Measurements from ENCODE around the gene APOO. TPM values are rescaled to one million over a fixed set of nuclear protein-coding genes. Genes with fewer than 3 reads are reported as not detected.

Gene APOO
- total and polyA plus RNA-seq, 2 of the 13 experiments (the other 11 are each of a cell fraction or from before 2014, with no cell fraction given), result 9.7 to 22.1 TPM

GRCh38 chrX:23907498-23908218 lies at the start of gene APOO, which contains the start of gene CXorf58 (continued):
- TF ChIP-seq AHDC1 (CRISPR knock-in tag; IDR thresholded peaks at IDR 0.05; ENCODE audit: borderline replicate concordance) (peak; percentile 18; the same call in 1 of the 2 replicates), BCL6 (CRISPR knock-in tag; IDR thresholded peaks at IDR 0.05) (no peak; the same call in 1 of the 2 replicates), MEIS2 (CRISPR knock-in tag; IDR thresholded peaks at IDR 0.05) (peak; percentile 60), MTF2 (CRISPR knock-in tag; IDR thresholded peaks at IDR 0.05; ENCODE audit: borderline replicate concordance) (no peak), RAD51 (IDR thresholded peaks at IDR 0.05; ENCODE audit: borderline replicate concordance) (no peak), ZNF615 (CRISPR knock-in tag; IDR thresholded peaks at IDR 0.05; ENCODE audit: borderline replicate concordance) (no peak), ARNTL (CRISPR knock-in tag; IDR thresholded peaks at IDR 0.05) (no peak), SNAI1 (CRISPR knock-in tag; IDR thresholded peaks at IDR 0.05; ENCODE audit: borderline replicate concordance) (no peak), ATAD3A (CRISPR knock-in tag; IDR thresholded peaks at IDR 0.05) (no peak), SP4 (CRISPR knock-in tag; IDR thresholded peaks at IDR 0.05) (peak; percentile 56), GABPB1 (CRISPR knock-in tag; IDR thresholded peaks at IDR 0.05) (peak; percentile 73; the same call in 1 of the 2 replicates), ZNF605 (CRISPR knock-in tag; IDR thresholded peaks at IDR 0.05) (peak; percentile 43; the same call in 1 of the 2 replicates), TBX2 (CRISPR knock-in tag; IDR thresholded peaks at IDR 0.05; ENCODE audit: borderline replicate concordance) (peak; percentile 37; the same call in 1 of the 2 replicates), PRPF4 (IDR thresholded peaks at IDR 0.05; ENCODE audit: low read depth, low read length, poor library complexity, severe bottlenecking) (no peak), MYPOP (CRISPR knock-in tag; IDR thresholded peaks at IDR 0.05) (peak; percentile 96)
- TF ChIP-seq, protein P1, sequence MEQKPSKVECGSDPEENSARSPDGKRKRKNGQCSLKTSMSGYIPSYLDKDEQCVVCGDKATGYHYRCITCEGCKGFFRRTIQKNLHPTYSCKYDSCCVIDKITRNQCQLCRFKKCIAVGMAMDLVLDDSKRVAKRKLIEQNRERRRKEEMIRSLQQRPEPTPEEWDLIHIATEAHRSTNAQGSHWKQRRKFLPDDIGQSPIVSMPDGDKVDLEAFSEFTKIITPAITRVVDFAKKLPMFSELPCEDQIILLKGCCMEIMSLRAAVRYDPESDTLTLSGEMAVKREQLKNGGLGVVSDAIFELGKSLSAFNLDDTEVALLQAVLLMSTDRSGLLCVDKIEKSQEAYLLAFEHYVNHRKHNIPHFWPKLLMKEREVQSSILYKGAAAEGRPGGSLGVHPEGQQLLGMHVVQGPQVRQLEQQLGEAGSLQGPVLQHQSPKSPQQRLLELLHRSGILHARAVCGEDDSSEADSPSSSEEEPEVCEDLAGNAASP (CRISPR knock-in tag; IDR thresholded peaks at IDR 0.05; ENCODE audit: borderline replicate concordance), result no peak
- TF ChIP-seq, protein P2, sequence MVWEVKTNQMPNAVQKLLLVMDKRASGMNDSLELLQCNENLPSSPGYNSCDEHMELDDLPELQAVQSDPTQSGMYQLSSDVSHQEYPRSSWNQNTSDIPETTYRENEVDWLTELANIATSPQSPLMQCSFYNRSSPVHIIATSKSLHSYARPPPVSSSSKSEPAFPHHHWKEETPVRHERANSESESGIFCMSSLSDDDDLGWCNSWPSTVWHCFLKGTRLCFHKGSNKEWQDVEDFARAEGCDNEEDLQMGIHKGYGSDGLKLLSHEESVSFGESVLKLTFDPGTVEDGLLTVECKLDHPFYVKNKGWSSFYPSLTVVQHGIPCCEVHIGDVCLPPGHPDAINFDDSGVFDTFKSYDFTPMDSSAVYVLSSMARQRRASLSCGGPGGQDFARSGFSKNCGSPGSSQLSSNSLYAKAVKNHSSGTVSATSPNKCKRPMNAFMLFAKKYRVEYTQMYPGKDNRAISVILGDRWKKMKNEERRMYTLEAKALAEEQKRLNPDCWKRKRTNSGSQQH (CRISPR knock-in tag; IDR thresholded peaks at IDR 0.05; ENCODE audit: low read depth), result no peak
- TF ChIP-seq, protein P3, sequence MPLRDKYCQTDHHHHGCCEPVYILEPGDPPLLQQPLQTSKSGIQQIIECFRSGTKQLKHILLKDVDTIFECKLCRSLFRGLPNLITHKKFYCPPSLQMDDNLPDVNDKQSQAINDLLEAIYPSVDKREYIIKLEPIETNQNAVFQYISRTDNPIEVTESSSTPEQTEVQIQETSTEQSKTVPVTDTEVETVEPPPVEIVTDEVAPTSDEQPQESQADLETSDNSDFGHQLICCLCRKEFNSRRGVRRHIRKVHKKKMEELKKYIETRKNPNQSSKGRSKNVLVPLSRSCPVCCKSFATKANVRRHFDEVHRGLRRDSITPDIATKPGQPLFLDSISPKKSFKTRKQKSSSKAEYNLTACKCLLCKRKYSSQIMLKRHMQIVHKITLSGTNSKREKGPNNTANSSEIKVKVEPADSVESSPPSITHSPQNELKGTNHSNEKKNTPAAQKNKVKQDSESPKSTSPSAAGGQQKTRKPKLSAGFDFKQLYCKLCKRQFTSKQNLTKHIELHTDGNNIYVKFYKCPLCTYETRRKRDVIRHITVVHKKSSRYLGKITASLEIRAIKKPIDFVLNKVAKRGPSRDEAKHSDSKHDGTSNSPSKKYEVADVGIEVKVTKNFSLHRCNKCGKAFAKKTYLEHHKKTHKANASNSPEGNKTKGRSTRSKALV (CRISPR knock-in tag; IDR thresholded peaks at IDR 0.05), result no peak
